HEK293 (cell line): ENCODE data around the gene SH2D2A.

Experiments used
- PATZ1 ChIP-seq: fragments of 450-650 bp; formaldehyde crosslinking; IDR thresholded peaks from 2 replicates; pipeline ENCODE4 v1.5.1; 2016; ENCODE audit warnings: missing biosample characterization, missing genetic modification characterization
- ZBTB20 ChIP-seq: fragments of 450-650 bp; formaldehyde crosslinking; IDR thresholded peaks from 2 replicates; pipeline ENCODE4 v1.5.1; 2016; ENCODE audit warnings: missing biosample characterization, missing genetic modification characterization
- ZNF174 ChIP-seq: fragments of 450-650 bp; formaldehyde crosslinking; IDR thresholded peaks from 2 replicates; pipeline ENCODE4 v1.5.0; 2017; ENCODE audit warnings: missing biosample characterization, mild to moderate bottlenecking, missing genetic modification characterization
- ZNF214 ChIP-seq: fragments of 450-650 bp; formaldehyde crosslinking; IDR thresholded peaks from 2 replicates; pipeline ENCODE4 v1.5.1; 2017; ENCODE audit warnings: missing biosample characterization, mild to moderate bottlenecking, missing genetic modification characterization, borderline replicate concordance
- ZNF274 ChIP-seq, 2 experiments: fragments of 200-500 bp in 1 of 2; fragments of 450-650 bp in 1 of 2; sonication (Bioruptor generic) in 1 of 2; formaldehyde crosslinking in 1 of 2; IDR thresholded peaks; 2 replicates each; pipeline versions ENCODE4 v1.5.1 to v1.6.1; 2014 to 2016; ENCODE audit warnings: borderline replicate concordance in 1 of 2, inconsistent platforms in 1 of 2, low read length in 1 of 2, missing biosample characterization in 1 of 2, missing genetic modification characterization in 1 of 2
- ZNF488 ChIP-seq: fragments of 450-650 bp; formaldehyde crosslinking; IDR thresholded peaks from 2 replicates; pipeline ENCODE4 v1.5.1; 2016; ENCODE audit warnings: missing biosample characterization, missing genetic modification characterization
- ZNF560 ChIP-seq: fragments of 450-650 bp; formaldehyde crosslinking; IDR thresholded peaks from 2 replicates; pipeline ENCODE4 v1.5.1; 2017; ENCODE audit warnings: missing biosample characterization, missing genetic modification characterization, borderline replicate concordance
- ZNF596 ChIP-seq: fragments of 450-650 bp; IDR thresholded peaks from 2 replicates; pipeline ENCODE4 v1.5.0; 2018; ENCODE audit warnings: missing biosample characterization, mild to moderate bottlenecking, missing genetic modification characterization, moderate library complexity
- TF ChIP-seq, protein P1 (sequence below): sonication (generic); formaldehyde crosslinking; IDR thresholded peaks from 2 replicates; pipeline ENCODE4 v1.8.1; 2022; ENCODE audit warnings: mild to moderate bottlenecking, moderate library complexity, missing genetic modification reagents
- TF ChIP-seq, protein P2 (sequence below): fragments of 450-650 bp; formaldehyde crosslinking; IDR thresholded peaks from 2 replicates; pipeline ENCODE4 v1.5.1; 2016; ENCODE audit warnings: missing biosample characterization, missing genetic modification characterization
- TF ChIP-seq, protein P3 (sequence below): fragments of 450-650 bp; formaldehyde crosslinking; IDR thresholded peaks from 2 replicates; pipeline ENCODE4 v1.5.1; 2016; ENCODE audit warnings: missing biosample characterization, missing genetic modification characterization

- TF ChIP-seq ZNF274 (IDR thresholded peaks at IDR 0.05; ENCODE audit: low read length) (no peak), ZNF274 (tag by site-specific recombination; IDR thresholded peaks at IDR 0.05; ENCODE audit: borderline replicate concordance) (no peak), PATZ1 (tag by site-specific recombination) (no peak), ZNF488 (tag by site-specific recombination) (no peak), ZNF560 (no peak), ZBTB20 (tag by site-specific recombination) (no peak), ZNF214 (tag by site-specific recombination) (no peak), ZNF174 (tag by site-specific recombination) (no peak), ZNF596 (tag by site-specific recombination) (no peak)
- TF ChIP-seq, protein P1, sequence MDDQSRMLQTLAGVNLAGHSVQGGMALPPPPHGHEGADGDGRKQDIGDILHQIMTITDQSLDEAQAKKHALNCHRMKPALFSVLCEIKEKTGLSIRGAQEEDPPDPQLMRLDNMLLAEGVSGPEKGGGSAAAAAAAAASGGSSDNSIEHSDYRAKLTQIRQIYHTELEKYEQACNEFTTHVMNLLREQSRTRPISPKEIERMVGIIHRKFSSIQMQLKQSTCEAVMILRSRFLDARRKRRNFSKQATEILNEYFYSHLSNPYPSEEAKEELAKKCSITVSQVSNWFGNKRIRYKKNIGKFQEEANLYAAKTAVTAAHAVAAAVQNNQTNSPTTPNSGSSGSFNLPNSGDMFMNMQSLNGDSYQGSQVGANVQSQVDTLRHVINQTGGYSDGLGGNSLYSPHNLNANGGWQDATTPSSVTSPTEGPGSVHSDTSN = no peak
- TF ChIP-seq, protein P2, sequence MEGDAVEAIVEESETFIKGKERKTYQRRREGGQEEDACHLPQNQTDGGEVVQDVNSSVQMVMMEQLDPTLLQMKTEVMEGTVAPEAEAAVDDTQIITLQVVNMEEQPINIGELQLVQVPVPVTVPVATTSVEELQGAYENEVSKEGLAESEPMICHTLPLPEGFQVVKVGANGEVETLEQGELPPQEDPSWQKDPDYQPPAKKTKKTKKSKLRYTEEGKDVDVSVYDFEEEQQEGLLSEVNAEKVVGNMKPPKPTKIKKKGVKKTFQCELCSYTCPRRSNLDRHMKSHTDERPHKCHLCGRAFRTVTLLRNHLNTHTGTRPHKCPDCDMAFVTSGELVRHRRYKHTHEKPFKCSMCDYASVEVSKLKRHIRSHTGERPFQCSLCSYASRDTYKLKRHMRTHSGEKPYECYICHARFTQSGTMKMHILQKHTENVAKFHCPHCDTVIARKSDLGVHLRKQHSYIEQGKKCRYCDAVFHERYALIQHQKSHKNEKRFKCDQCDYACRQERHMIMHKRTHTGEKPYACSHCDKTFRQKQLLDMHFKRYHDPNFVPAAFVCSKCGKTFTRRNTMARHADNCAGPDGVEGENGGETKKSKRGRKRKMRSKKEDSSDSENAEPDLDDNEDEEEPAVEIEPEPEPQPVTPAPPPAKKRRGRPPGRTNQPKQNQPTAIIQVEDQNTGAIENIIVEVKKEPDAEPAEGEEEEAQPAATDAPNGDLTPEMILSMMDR (tag by site-specific recombination) = no peak
- TF ChIP-seq, protein P3, sequence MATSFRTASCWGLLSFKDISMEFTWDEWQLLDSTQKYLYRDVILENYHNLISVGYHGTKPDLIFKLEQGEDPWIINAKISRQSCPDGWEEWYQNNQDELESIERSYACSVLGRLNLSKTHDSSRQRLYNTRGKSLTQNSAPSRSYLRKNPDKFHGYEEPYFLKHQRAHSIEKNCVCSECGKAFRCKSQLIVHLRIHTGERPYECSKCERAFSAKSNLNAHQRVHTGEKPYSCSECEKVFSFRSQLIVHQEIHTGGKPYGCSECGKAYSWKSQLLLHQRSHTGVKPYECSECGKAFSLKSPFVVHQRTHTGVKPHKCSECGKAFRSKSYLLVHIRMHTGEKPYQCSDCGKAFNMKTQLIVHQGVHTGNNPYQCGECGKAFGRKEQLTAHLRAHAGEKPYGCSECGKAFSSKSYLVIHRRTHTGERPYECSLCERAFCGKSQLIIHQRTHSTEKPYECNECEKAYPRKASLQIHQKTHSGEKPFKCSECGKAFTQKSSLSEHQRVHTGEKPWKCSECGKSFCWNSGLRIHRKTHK (tag by site-specific recombination) = no peak
Observed at GRCh38 chr1:156832434-156832833, 15.8 kb upstream of the SH2D2A start.
